DOHH2 (cell line): Measurements from ENCODE around the gene ATF7IP.

ENCODE experiments used
- H3F3A ChIP-seq: fragments of 200-600 bp; sonication (generic), shearing (Covaris generic); 2 replicates; pipeline ENCODE4 v1.6.0; 2016; ENCODE audit warnings: antibody characterized with exemption, mild to moderate bottlenecking; ENCODE audit not compliant: control insufficient read depth, insufficient read depth
- H3K27ac ChIP-seq: fragments of 200-600 bp; sonication (generic); 2 replicates; pipeline ENCODE4 v1.5.1; 2014; ENCODE audit warnings: low read depth, mild to moderate bottlenecking, low read length, moderate library complexity
- H3K27me3 ChIP-seq: fragments of 200-600 bp; sonication (generic); 2 replicates; pipeline ENCODE4 v1.6.1; 2014; ENCODE audit warnings: mild to moderate bottlenecking, low read length, mixed read lengths; ENCODE audit not compliant: control insufficient read depth
- H3K36me3 ChIP-seq: fragments of 200-600 bp; sonication (generic); 2 replicates; pipeline ENCODE4 v1.6.1; 2014; ENCODE audit warnings: mild to moderate bottlenecking, low read length, moderate library complexity, mixed read lengths; ENCODE audit not compliant: control insufficient read depth
- H3K4me1 ChIP-seq: fragments of 200-600 bp; sonication (generic); 2 replicates; pipeline ENCODE4 v1.6.1; 2014; ENCODE audit warnings: mild to moderate bottlenecking, low read length, mixed read lengths; ENCODE audit not compliant: control insufficient read depth
- H3K4me2 ChIP-seq: fragments of 200-600 bp; sonication (generic); 2 replicates; pipeline ENCODE4 v1.6.0; 2014; ENCODE audit warnings: mild to moderate bottlenecking, low read length, moderate library complexity
- H3K4me3 ChIP-seq: fragments of 200-600 bp; sonication (generic); 2 replicates; pipeline ENCODE4 v1.5.1; 2014; ENCODE audit warnings: mild to moderate bottlenecking, low read length, mixed read lengths
- H3K79me2 ChIP-seq: fragments of 200-600 bp; sonication (generic); 2 replicates; pipeline ENCODE4 v1.6.1; 2014; ENCODE audit warnings: mild to moderate bottlenecking, low read length, mixed read lengths; ENCODE audit not compliant: control insufficient read depth
- H3K9me2 ChIP-seq: fragments of 200-600 bp; sonication (generic); replicated peaks from 2 replicates; pipeline ENCODE4 v1.6.1; 2014; ENCODE audit warnings: mild to moderate bottlenecking, low read length, mixed read lengths; ENCODE audit not compliant: control insufficient read depth
- H3K9me3 ChIP-seq: fragments of 200-600 bp; sonication (generic); 2 replicates; pipeline ENCODE4 v1.6.1; 2014; ENCODE audit warnings: antibody characterized with exemption, low read length, mixed read lengths; ENCODE audit not compliant: control insufficient read depth, insufficient read depth
- H4K20me1 ChIP-seq: fragments of 200-600 bp; sonication (generic); 2 replicates; pipeline ENCODE4 v1.6.0; 2014; ENCODE audit warnings: low read depth, mild to moderate bottlenecking, antibody characterized with exemption, low read length, moderate library complexity; ENCODE audit not compliant: control insufficient read depth, insufficient read depth
- CTCF ChIP-seq: fragments of 200-600 bp; sonication (generic); IDR thresholded peaks from one replicate; pipeline ENCODE4 v1.5.1; 2014; ENCODE audit warnings: antibody characterized with exemption, mild to moderate bottlenecking, low read depth, low read length; ENCODE audit not compliant: poor library complexity, severe bottlenecking
- EZH2phosphoT487 ChIP-seq: fragments of 200-600 bp; sonication (generic); IDR thresholded peaks from 2 replicates; pipeline ENCODE4 v1.6.1; 2017; ENCODE audit warnings: borderline replicate concordance, mild to moderate bottlenecking, antibody characterized with exemption, low read length, moderate library complexity, mixed read lengths

Gene ATF7IP

GRCh38 chr12:14322403-14322802, 43.1 kb upstream of the ATF7IP start:
- Histone ChIP-seq H3K4me1 (peaks cover 19% of the 10 kb centered on the region), H3F3A (no peaks in the 10 kb centered on the region), H3K36me3 (no peaks in the 10 kb centered on the region), H3K9me3 (no peaks in the 10 kb centered on the region), H3K9me2 (no peaks in the 10 kb centered on the region), H3K27ac (no peak overlapping the region), H3K27me3 (no peaks in the 10 kb centered on the region), H4K20me1 (no peaks in the 10 kb centered on the region), H3K79me2 (no peaks in the 10 kb centered on the region), H3K4me2 (no peak overlapping the region), H3K4me3 (no peak overlapping the region)
- no peak for TF ChIP-seq CTCF
- TF ChIP-seq EZH2phosphoT487: no peak

- no peaks in the 10 kb centered on the region for H3K36me3 ChIP-seq
- no peaks in the 10 kb centered on the region for H3K9me2 ChIP-seq
- H3F3A ChIP-seq: no peaks in the 10 kb centered on the region
- 0 out of 2 replicates have a peak overlapping the region, but pooled peaks have one; percentile 24 for H3K4me3 ChIP-seq
- TF ChIP-seq CTCF (no peak), EZH2phosphoT487 (no peak)
- no peaks in the 10 kb centered on the region for H3K27me3 ChIP-seq
- peaks cover 23% of the 10 kb centered on the region for H3K4me1 ChIP-seq
- H3K79me2 ChIP-seq: no peaks in the 10 kb centered on the region
- no peaks in the 10 kb centered on the region for H3K9me3 ChIP-seq
- peak overlapping the region; percentile 24; the same call in 1 of the 2 replicates for H3K4me2 ChIP-seq
- no peaks in the 10 kb centered on the region for H4K20me1 ChIP-seq
- no peak overlapping the region for H3K27ac ChIP-seq
These were observed 39.7 kb upstream of the ATF7IP start for GRCh38 chr12:14325716-14326343.

GRCh38 chr12:14326699-14327098, 38.8 kb upstream of the ATF7IP start:
- TF ChIP-seq CTCF: no peak
- no peak for TF ChIP-seq EZH2phosphoT487
- Histone ChIP-seq H3K79me2 (no peaks in the 10 kb centered on the region), H3F3A (no peaks in the 10 kb centered on the region), H3K27ac (no peak overlapping the region), H3K9me3 (peaks cover under 1% of the 10 kb centered on the region; the same call in 1 of the 2 replicates), H3K4me2 (no peak overlapping the region), H3K4me3 (no peak overlapping the region), H3K36me3 (no peaks in the 10 kb centered on the region), H3K9me2 (no peaks in the 10 kb centered on the region), H4K20me1 (no peaks in the 10 kb centered on the region), H3K4me1 (peaks cover 24% of the 10 kb centered on the region), H3K27me3 (no peaks in the 10 kb centered on the region)
